ENCODE data around the gene C22orf23. TPM values are rescaled to one million over a fixed set of nuclear protein-coding genes. Genes with fewer than 3 reads are reported as not detected.

The C22orf23 gene
- total RNA-seq, 1 donor = 0.54 TPM

DNA sequence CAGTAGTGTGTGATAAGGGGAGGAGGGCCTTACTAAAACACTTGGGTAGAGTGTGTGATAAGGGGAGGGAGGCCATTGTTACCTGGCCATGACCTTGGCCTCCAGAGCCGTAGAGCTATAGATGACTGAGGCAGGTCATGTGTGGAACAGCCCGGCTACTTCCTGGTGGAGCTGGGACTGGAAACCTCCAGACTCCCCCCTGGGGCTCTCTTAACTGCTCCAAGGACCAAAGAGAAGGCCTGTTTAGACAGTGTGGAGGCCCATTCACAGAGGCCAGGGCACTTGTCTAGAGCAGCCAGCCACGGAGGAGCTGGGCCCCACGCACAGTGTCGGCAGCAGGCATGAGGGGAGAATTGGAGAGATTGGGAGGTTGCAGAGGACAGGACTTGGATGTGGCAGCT, 59.8 kb downstream of the C22orf23 start:
- no peak overlapping the region for H3K4me3 ChIP-seq (ENCODE audit: low read depth, low read length)
- TF ChIP-seq, protein P1, sequence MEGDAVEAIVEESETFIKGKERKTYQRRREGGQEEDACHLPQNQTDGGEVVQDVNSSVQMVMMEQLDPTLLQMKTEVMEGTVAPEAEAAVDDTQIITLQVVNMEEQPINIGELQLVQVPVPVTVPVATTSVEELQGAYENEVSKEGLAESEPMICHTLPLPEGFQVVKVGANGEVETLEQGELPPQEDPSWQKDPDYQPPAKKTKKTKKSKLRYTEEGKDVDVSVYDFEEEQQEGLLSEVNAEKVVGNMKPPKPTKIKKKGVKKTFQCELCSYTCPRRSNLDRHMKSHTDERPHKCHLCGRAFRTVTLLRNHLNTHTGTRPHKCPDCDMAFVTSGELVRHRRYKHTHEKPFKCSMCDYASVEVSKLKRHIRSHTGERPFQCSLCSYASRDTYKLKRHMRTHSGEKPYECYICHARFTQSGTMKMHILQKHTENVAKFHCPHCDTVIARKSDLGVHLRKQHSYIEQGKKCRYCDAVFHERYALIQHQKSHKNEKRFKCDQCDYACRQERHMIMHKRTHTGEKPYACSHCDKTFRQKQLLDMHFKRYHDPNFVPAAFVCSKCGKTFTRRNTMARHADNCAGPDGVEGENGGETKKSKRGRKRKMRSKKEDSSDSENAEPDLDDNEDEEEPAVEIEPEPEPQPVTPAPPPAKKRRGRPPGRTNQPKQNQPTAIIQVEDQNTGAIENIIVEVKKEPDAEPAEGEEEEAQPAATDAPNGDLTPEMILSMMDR (IDR thresholded peaks at IDR 0.05; ENCODE audit: insufficient read depth, low read length) = no peak
- DNase-seq (ENCODE audit: low read depth) = no peak

Other genes with a start within 250 kb of the C22orf23 start
- 13.1 and 16.2 TPM in 2 replicates for gene GCAT, start 145.7 kb downstream of the C22orf23 start, total RNA-seq (ENCODE audit: low replicate concordance)
- not detected in 2 replicates for gene GALR3, start 130.2 kb downstream of the C22orf23 start, total RNA-seq (ENCODE audit: low replicate concordance)
- 19.0 and 38.6 TPM in 2 replicates for gene ANKRD54, start 109.3 kb downstream of the C22orf23 start, total RNA-seq (ENCODE audit: low replicate concordance)
- gene EIF3L, start 104.2 kb downstream of the C22orf23 start, total RNA-seq (ENCODE audit: low replicate concordance) = 181 and 457 TPM in 2 replicates
- gene MICALL1, start 47.3 kb downstream of the C22orf23 start, total RNA-seq (ENCODE audit: low replicate concordance) = 13.2 and 24.7 TPM in 2 replicates
- gene POLR2F, start 98 bp upstream of the C22orf23 start, total RNA-seq (ENCODE audit: low replicate concordance) = 18.3 and 112 TPM in 2 replicates
- gene SOX10, start 31.0 kb upstream of the C22orf23 start, total RNA-seq (ENCODE audit: low replicate concordance) = not detected in 2 replicates
- 6.5 and 14.5 TPM in 2 replicates for gene PICK1, start 103.8 kb upstream of the C22orf23 start, total RNA-seq (ENCODE audit: low replicate concordance)
- gene SLC16A8, start 130.6 kb upstream of the C22orf23 start, total RNA-seq (ENCODE audit: low replicate concordance) = 0.18 and 1.6 TPM in 2 replicates
- 3.2 and 6.0 TPM in 2 replicates for gene BAIAP2L2, start 157.1 kb upstream of the C22orf23 start, total RNA-seq (ENCODE audit: low replicate concordance)
- gene PLA2G6, start 228.2 kb upstream of the C22orf23 start, total RNA-seq (ENCODE audit: low replicate concordance) = 9.3 and 12.3 TPM in 2 replicates
- 21.8 and 33.7 TPM in 2 replicates for gene MAFF, start 248.4 kb upstream of the C22orf23 start, total RNA-seq (ENCODE audit: low replicate concordance)